Mesenteric fat pad (tissue), 1 donor: ENCODE measurements around the gene LIPE. TPM values are rescaled to one million over a fixed set of nuclear protein-coding genes. Genes with fewer than 3 reads are reported as not detected.

Experiments
- DNase-seq: peaks from one replicate; pipeline ENCODE4 v3.0.0-alpha.2; 2020; ENCODE audit warnings: low spot score
- total RNA-seq: library from RNA; stranded (reverse); fragmentation: NEBNext Ultra II Directional; extraction: Animal tissue kit (Norgen Biotek cat#: 25700); gene quantifications from one replicate; pipeline ENCODE4 v1.2.1, GENCODE V29; 2021
- donor health status: DM: yes; HTN: yes; CAD: no.

The LIPE gene
- total RNA-seq, 1 donor from 2014 or later, result 1,893 TPM

GRCh38 chr19:42360787-42361544 is 66.2 kb downstream of the LIPE start:
- DNase-seq, result no peak

DNA sequence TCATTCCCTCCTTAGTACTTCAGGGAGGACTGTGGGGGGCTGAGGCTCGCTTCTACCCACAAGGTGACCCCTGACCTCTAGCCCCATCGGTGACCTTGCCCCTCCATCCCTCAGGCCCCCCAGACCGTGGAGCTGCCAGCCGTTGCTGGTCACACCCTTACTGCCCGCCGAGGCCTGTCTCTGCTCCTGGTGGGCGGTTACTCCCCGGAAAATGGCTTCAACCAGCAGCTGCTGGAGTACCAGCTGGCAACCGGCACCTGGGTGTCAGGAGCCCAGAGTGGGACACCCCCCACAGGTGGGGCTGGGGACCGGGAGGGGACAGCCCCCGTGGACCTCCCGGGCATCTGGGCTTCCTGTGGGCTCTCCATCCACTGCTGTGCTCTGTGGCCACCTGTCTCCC is 69.9 kb downstream of the LIPE start:
- no peak for DNase-seq

DNA sequence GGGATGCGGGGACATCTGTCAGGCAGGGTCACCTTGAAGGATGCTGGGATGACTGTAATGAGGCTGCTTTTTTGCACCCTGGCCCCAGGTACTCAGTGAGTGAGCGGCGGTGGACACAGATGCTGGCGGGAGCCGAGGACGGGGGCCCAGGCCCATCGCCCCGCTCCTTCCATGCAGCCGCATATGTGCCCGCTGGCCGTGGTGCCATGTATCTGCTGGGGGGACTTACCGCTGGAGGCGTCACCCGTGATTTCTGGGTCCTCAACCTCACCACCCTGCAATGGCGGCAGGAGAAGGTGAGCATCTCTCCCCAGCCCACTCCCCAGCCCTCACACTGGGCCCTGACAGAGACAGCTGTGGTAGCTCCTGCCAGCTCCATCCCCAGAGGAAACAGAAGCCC is 70.5 kb downstream of the LIPE start:
- DNase-seq, result no peak

DNA sequence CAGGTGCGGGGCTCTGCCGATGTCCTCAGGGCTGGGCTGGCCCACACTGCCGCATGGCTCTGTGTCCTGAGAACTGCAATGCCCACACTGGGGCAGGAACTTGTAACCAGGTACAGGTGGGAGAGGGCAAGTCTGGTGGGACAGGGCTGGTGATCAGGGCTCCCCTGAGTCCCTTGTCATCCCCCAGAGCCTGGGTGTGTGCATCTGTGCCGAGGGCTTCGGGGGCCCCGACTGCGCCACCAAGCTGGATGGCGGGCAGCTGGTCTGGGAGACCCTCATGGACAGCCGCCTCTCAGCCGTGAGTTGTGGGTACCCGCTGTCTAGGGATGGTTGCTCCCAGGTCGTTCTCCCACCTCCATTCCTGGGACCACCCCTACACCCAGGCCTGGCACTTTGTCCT is 71.3 kb downstream of the LIPE start:
- no peak for DNase-seq

- DNase-seq, result no peak
Observed at GRCh38 chr19:42353341-42354015, 73.7 kb downstream of the LIPE start.

GRCh38 chr19:42352301-42353259 is 74.6 kb downstream of the LIPE start:
- no peak for DNase-seq

Other genes with a start within 250 kb of the LIPE start
- 12.4 TPM for gene DEDD2, start 209.7 kb downstream of the LIPE start, total RNA-seq
- gene ZNF526, start 207.1 kb downstream of the LIPE start, total RNA-seq, result 8.1 TPM
- gene GSK3A, start 184.8 kb downstream of the LIPE start, total RNA-seq, result 36.0 TPM
- gene ERF, start 172.3 kb downstream of the LIPE start, total RNA-seq, result 55.5 TPM
- 57.9 TPM for gene CIC, start 158.1 kb downstream of the LIPE start, total RNA-seq
- gene PRR19, start 125.3 kb downstream of the LIPE start, total RNA-seq, result not detected
- gene PAFAH1B3, start 124.8 kb downstream of the LIPE start, total RNA-seq, result 5.2 TPM
- not detected for gene TMEM145, start 114.1 kb downstream of the LIPE start, total RNA-seq
- 25.8 TPM for gene MEGF8, start 101.8 kb downstream of the LIPE start, total RNA-seq
- gene CNFN, start 37.1 kb downstream of the LIPE start, total RNA-seq, result 2.2 TPM
- gene CXCL17, start 15.6 kb upstream of the LIPE start, total RNA-seq, result not detected
- 25.6 TPM for gene CEACAM1, start 101.1 kb upstream of the LIPE start, total RNA-seq
- 0.13 TPM for gene CEACAM8, start 167.5 kb upstream of the LIPE start, total RNA-seq